Measurements from ENCODE around the gene ZNF70.
A peak's percentile ranks its signal among the peaks of the same experiment; 100 is the strongest.

Gene ZNF70

DNA sequence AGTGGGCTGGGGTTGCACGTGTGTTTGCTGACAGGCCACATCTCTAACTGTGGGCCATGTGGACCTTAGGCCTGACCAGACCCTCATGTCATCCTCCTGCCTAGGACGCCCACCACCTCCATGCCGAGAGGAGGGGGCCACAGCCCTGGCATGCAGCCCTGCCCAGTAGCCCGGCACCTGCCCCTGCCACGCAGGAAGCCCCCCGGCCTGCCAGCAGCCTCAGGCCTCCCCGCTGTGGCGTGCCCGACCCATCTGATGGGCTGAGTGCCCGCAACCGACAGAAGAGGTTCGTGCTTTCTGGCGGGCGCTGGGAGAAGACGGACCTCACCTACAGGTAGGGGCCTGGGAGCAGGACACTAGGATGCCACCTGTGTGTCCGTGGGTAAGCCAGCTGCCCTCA is 28.2 kb upstream of the ZNF70 start:
- DNase-seq (ENCODE audit: low read depth in 2 of 2), result no peak

DNA sequence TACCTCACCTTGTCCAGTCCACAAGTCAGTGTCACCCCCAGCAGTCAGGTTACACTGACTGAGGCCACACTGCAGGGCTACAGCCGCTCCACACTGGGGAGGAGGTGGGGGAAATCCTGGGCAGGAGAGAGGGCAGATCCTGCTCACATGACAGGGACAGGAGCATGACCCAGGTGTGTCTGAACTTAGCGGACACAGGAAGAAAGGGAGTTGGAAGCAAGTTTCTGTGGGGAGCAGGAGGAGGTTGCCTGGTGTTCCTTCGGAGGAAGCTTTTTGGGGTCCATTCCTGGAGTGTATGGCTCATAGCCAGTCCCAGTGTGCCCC is 27.6 kb upstream of the ZNF70 start:
- no peak for DNase-seq (ENCODE audit: low read depth in 2 of 2)

DNA sequence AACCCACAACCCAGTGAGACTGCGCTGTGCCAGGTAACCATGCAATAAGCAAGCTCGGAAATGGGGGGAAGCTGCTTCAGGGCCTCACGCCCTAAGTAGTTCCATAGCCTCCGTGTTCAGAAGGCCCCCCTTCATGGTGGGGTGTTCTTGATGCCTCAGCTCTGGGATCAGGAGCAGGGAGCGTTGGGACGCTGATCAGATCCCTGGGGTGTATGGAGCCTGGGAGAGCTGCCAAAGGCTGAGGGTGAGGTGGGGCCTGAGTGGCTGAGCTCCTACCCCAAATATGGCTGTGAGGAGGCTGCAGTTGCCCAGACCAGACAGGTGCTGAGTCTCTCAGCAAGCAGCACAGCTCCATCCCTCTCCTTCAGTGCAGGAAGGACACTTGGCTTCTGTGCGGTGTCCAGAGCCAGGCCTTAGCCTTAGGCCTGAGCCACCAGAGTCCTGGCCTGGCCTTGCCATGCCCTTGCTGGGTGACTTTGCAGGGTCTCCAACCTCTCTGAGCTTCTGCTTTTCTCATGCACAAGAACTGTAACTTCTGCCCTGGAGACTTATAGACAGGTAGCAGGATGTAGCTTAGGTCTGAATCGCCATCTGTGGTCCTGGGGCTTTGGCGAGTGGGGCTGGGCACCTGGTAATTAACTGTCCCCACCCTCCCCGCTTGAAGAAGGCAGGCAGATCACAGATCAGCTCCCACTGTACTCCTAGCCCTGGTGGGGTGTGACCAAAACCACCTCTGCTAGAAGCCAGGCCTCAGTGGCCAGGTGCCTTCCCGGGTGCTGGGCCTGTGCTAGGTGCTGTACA is 27.1 kb upstream of the ZNF70 start:
- no peak for DNase-seq (ENCODE audit: low read depth in 2 of 2)

DNA sequence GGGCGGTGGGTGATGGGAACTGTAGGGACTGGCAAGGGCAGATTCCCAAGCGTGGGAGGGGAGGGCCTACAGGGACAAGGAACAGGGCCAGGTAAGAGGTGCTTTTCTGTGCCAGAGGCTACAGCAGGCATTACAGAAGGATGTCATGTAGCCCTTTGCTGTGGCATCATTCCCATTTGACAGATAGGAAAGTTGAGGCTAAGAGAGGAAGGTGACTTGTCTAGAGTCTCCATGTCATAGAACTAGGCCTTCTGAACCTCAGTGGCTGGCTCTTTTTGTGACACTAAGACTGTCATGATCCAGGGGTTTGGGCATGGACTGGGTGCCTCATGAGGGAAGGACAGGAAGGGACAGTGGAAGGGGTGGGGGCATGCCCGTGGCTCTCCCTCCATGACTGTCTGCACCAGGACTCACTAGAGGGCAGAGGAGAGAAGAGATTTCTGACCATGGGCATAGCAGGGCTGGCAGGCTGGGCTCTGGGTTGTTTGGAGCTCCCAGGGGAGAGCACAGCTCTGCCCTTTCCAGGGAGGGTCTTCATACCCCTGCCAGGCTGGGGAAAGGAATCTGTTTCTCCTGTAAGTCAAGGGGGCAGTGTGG is 25.0 kb upstream of the ZNF70 start:
- no peak for DNase-seq (ENCODE audit: low read depth in 2 of 2)

DNA sequence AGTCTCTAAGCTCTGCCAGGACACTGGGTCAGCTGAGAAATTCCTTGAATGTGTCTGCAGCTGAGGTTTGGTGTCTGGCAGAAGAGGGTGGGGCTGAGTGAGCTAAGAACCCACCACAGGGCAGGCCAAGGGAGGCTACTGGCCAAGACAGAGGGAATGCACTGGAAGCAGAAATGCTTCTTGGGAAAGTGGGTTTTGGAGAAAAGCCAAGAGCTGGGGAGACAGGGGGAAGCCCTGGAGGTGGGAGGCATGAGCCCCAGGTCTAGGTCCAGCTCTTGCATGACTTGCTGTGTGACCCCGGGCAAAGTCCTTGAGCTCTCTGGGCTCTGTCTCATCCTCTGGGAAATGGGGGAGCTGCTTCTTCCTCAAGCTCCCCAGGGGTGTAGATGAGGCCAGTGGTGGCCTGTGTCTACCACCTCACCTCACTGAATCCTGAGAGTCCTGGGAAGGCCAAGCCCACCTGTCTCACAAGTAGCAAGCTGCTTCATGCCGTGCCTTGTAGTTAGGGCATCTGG is 24.1 kb upstream of the ZNF70 start:
- no peak for DNase-seq (ENCODE audit: low read depth in 2 of 2)

- no peak for DNase-seq (ENCODE audit: low read depth in 2 of 2)
Measured at GRCh38 chr22:23774114-23774921, 23.4 kb upstream of the ZNF70 start.

GRCh38 chr22:23773483-23774113 is 22.7 kb upstream of the ZNF70 start:
- no peak for DNase-seq (ENCODE audit: low read depth in 2 of 2)

- DNase-seq (ENCODE audit: low read depth in 2 of 2), result no peak
Measured at GRCh38 chr22:23772649-23773473, 21.9 kb upstream of the ZNF70 start, which contains the start of gene MMP11. Gene MMP11 (plus strand): TSS chr22:23772849. CDS start chr22:23772871, 22 bp downstream.

GRCh38 chr22:23772315-23772648 is 21.4 kb upstream of the ZNF70 start:
- no peak for DNase-seq (ENCODE audit: low read depth in 2 of 2)

GRCh38 chr22:23769321-23769965 is 18.5 kb upstream of the ZNF70 start:
- no peak for DNase-seq (ENCODE audit: low read depth in 2 of 2)

GRCh38 chr22:23767673-23768548 is 17.0 kb upstream of the ZNF70 start, which contains the start of gene CHCHD10:
Gene CHCHD10 (minus strand): TSS chr22:23767972. CDS start chr22:23767874, 98 bp downstream.
- DNase-seq (ENCODE audit: low read depth in 2 of 2), result peak; percentile 68 to 71

DNA sequence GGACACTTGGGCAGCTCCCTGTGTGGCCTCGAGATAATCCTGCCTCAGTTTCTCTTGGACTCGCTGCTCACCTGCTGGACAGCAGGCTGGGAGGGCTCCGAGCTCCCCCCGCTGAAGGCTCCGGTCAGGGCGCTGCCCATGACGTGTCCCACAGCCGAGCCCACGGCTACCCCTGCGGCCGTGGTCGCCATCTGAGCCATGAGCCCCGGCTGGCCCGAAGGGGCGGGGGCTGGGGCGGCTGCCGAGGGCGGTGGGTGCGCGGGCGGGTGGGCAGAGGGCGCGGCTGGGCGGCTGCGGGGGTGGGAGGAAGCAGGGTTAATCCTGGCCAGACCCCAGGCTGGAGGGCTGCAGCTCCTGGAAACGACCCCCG is 16.4 kb upstream of the ZNF70 start:
- no peak for DNase-seq (ENCODE audit: low read depth in 2 of 2)

DNA sequence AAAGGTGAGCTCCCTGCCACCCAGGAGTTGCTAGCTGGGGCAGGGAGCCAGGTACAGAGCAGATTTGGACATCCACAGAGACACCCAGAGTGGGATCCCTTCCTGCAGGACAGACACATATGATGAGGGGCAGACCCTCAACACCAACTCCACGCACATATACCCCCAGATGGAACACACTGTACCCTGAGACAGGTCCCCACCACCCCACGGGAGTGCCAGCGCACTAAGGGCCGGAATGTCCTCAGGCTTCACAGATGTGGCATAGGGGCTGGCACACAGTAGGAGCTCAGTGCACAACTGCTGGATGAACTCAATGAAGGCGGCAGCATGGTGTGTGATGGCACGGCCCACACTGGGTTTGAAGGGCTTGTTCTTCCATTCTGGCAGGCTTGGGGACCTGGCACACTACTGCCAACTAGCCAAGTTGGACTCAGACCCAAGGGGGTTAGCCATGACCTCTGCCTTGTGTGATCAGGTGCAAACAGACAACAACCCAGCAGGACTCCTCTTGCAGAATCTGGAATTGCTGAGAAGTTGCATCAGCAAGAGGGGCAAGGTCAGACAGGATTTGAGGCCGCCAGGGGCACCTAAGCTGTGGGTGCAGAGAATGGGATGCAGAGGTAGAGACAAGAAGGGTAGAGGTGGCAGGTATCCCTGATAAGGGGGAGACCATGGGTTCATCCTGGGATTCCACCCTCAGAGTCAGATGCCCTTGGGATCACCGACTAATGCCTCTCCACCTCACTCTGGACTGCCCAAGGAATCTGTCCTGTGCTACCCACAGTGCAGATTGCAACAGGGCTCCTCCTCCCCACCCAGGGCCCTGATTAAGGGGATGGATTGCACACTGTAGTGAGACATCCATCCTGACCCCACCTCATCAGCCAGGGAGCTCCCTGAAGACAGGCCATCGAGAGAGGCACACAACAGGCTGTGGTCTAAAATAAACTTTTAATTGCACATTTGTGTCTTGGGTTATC is 14.3 kb upstream of the ZNF70 start:
- no peak for DNase-seq (ENCODE audit: low read depth in 2 of 2)

DNA sequence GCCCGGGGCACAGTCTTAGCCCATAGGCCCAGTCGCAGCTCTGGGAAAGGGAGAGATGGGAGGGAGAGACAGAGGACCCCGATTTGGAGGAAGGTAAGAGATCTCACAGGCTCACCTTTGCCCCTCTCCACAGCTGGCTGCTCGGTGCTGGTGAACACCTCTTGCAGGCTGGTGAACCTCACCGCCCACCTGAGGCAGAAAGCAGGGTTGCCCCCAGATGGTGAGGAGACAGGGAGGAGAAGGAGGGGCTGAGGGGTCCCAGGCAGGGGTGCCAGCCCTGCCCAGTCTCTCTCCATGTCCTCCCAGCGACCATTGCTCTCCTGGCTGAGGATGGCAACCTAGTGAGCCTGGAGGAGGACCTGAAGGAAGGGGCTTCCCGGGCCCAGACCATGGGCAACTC is 13.0 kb upstream of the ZNF70 start:
- no peak for DNase-seq (ENCODE audit: low read depth in 2 of 2)

DNA sequence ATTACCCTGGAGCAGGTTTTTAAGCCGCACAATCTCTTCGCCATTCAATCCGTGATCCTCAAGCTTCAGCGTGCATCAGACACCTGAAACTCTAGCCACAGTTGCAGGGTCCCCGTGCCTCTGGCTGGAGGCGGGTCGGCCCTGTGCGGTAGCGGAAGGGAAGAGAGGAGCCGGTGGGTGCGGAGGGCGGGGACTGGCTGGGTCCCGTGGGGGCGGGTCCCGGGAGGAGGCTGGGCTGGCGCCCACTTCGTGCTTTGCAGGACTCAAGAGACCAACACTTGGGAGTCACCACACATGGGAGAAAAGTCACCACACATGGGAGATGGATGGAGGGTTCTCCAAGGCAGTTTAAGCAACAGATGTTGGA is 12.7 kb upstream of the ZNF70 start:
- DNase-seq (ENCODE audit: low read depth in 2 of 2), result peak in 1 of 2 donors; percentile 51

DNA sequence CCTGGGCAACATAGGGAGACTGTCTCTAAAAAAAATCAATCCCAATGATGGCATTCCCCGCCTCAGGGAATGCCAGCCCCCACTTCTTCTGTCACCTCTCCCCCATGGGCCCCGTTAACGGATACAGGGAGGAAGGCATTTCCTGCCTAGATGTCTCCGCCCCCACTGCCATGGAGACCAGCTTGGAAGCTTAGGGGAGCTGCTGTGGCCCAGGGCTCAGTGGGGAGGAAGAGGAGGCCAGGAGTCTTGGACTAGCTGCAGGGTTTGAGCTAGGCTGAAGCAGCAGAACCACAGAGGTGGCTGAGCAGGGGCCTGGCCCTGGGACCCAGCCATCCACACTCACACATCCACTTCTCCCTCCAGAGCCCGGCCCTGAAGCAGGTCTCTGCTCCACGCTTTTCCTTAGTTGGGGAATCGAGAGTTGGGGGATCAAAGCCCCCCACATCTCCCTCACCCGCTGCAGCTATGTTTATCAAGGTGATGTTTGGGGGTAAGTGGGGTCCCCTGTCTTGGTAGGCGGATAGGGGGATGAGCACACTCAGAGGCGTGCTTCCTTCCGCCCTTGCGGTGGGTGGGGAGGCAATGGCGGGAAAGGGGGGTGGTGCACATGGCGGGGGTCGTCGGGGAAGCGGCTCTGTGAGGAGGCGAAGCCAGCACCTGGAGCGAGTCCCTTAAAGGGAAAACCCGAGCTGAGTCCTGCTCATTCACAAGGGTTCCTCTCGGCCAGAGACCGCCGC is 12.1 kb upstream of the ZNF70 start, which contains the start of gene C22orf15:
TSS of gene C22orf15 (plus strand) at position 149 of the 737 bp plus-strand sequence. CDS start at position 466, 317 bp downstream.
- DNase-seq (ENCODE audit: low read depth in 2 of 2), result no peak

DNA sequence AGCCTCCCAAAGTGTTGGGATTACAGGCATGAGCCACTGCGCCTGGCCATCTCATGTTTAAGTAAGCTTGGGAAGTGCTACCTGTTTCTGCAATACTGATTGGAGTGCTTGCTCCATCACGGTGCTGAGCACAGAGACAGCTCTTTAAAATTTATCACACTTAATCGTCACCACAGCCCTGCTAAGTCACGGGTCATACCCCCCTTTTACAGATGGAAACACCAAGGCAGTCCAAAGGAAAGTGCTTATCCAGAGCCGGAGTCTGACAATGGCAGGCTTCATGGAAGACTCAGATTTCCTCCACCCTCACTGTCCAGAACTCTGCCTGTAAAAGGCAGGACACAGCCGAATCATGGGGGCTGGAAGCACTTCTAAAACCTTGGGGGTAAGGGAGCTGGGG is 9.1 kb upstream of the ZNF70 start:
- DNase-seq (ENCODE audit: low read depth in 2 of 2), result no peak

DNA sequence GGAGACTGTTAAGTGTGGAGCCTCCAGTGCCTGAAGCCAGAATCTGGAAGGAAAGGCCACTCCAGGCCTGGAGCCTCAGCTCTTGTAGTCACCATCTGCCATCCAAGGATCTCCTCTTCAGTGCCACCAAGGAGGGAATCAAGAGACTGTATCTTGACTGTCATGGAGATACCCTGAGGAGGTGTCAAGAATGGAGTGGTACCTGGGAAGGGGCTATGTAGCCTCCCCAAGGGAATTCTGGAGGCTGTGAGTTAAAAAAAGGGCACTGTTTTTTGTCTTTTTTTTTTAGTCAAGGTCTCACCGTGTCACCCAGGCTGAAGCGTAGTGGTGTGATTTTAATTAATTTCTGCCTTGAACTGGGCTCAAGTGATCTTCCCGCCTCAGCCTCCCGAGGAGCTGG is 8.7 kb upstream of the ZNF70 start:
- no peak for DNase-seq (ENCODE audit: low read depth in 2 of 2)

All from stimulated activated CD8-positive, alpha-beta memory T cell treated with anti-CD3 and anti-CD28 coated beads, Interleukin-15, amount 100 ng/mL, for 48 hours (primary cell).